Stimulated activated naive B cell treated with anti-CD40 and anti-IgM and Interleukin-4, amounts not matched to agents 10 μg/mL and 1 μg/mL and 100 μg/mL, for 72 hours (primary cell): Measurements from ENCODE around the gene LRRC31.
A peak's percentile ranks its signal among the peaks of the same experiment; 100 is the strongest.

Experiments used
- ATAC-seq, 2 donors: fragments of 150-1000 bp; cut with Tn5 transposase; replicated peaks; 2 replicates each; pipeline ENCODE4 v1.10.0; 2021; ENCODE audit warnings: moderate library complexity in 1 of 2
- DNase-seq: peaks from one replicate; pipeline ENCODE4 v3.0.0; 2021
- H3K27ac Mint-ChIP-seq: one replicate; pipeline ENCODE4 v1.8.0; 2022; ENCODE audit warnings: mild to moderate bottlenecking, mixed read lengths
- H3K27me3 Mint-ChIP-seq, 2 donors: one replicate each; pipeline ENCODE4 v1.8.0; 2022; ENCODE audit warnings: mixed read lengths in 2 of 2
- H3K36me3 Mint-ChIP-seq, 2 donors: one replicate each; pipeline ENCODE4 v1.8.0; 2022; ENCODE audit warnings: mixed read lengths in 2 of 2, mild to moderate bottlenecking in 1 of 2
- H3K4me1 Mint-ChIP-seq, 2 donors: one replicate each; pipeline ENCODE4 v1.8.0; 2022; ENCODE audit warnings: mixed read lengths in 2 of 2, mild to moderate bottlenecking in 1 of 2
- H3K4me3 Mint-ChIP-seq, 2 donors: one replicate each; pipeline ENCODE4 v1.8.0; 2022; ENCODE audit warnings: mild to moderate bottlenecking in 2 of 2, mixed read lengths in 2 of 2, moderate library complexity in 1 of 2
- H3K9me3 Mint-ChIP-seq, 2 donors: one replicate each; pipeline ENCODE4 v1.8.0; 2022; ENCODE audit warnings: mixed read lengths in 2 of 2, mild to moderate bottlenecking in 1 of 2

The LRRC31 gene

DNA sequence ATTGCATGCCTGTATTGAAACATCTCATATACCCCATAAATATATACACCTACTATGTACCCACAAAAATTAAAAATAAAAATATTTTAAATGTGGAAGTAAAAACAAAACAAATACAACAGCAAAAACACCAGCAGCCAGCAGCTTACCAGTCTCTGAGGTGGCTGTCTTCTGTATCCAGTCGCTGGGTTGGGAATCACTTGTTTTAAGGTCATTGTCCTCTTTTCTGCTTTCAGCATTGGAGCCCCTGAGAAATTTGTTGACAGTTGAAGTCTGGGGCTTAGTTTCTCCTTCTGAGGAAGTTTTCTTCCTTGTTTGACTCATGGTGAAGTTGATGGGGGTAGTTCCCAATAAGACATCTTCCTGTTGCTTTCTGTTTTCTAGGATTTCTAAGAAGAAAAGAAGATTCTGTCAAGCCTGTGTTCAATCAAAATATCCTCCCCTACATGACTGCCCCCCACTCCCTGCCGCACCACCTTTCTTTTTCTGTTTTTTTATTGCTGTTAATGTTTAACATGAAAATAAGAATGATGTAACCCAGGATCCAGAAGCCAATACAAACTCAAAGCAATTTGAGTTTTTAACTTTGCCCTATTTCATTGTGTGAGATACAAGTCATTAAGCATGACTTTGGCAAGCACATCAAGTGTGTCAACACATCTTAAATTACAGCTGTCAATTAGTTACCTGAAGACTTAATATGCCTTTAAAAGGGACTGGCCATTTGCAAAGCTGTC is at the start of gene LRRC31:
Gene LRRC31 (minus strand): TSS at position 452 of the 737 bp plus-strand sequence. CDS start 128 bp downstream, at position 324.
- H3K4me3 Mint-ChIP-seq: no peak within 1 kb of the TSS
- peaks cover 22 to 40% of the 10 kb centered on the region in 2 donors for H3K4me1 Mint-ChIP-seq
- H3K36me3 Mint-ChIP-seq: peaks cover 0 to 3% of the 10 kb centered on the region in 2 donors
- no peak for ATAC-seq
- H3K9me3 Mint-ChIP-seq: no peaks in the 10 kb centered on the region
- peak within 1 kb of the TSS; percentile 15 for H3K27ac Mint-ChIP-seq
- no peaks in the 10 kb centered on the region for H3K27me3 Mint-ChIP-seq
- no peak for DNase-seq

DNA sequence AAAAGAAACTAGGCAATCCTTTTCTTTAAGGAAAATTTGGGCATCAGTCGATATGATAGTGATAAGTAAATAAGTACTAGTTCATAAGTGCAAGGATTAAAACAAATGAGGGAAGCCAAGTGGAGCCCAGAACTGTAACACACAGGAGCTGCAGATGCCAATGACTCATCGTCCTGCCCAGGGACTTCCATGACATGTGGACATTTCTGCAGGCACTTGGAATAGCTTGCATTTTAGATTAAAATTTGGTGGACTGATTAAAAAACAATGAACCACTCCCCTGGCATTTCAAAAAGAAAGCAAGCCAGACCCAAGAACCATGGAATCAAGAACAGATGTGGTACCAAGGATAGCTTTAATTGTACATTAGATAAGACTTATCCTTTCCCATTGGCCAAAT is 44.6 kb upstream of the LRRC31 start:
- no peak overlapping the region for H3K27ac Mint-ChIP-seq
- no peaks in the 10 kb centered on the region for H3K4me1 Mint-ChIP-seq
- H3K4me3 Mint-ChIP-seq: no peak overlapping the region
- H3K9me3 Mint-ChIP-seq: no peaks in the 10 kb centered on the region
- H3K36me3 Mint-ChIP-seq: no peaks in the 10 kb centered on the region
- ATAC-seq: no peak
- no peaks in the 10 kb centered on the region for H3K27me3 Mint-ChIP-seq
- DNase-seq: no peak

GRCh38 chr3:169913323-169913722 is 43.6 kb upstream of the LRRC31 start:
- Mint-ChIP-seq H3K4me1 (no peaks in the 10 kb centered on the region), H3K27ac (no peak overlapping the region), H3K9me3 (no peaks in the 10 kb centered on the region), H3K4me3 (no peak overlapping the region), H3K27me3 (no peaks in the 10 kb centered on the region), H3K36me3 (no peaks in the 10 kb centered on the region)
- ATAC-seq (no peak), DNase-seq (no peak)

- Mint-ChIP-seq H3K9me3 (no peaks in the 10 kb centered on the region), H3K27me3 (no peaks in the 10 kb centered on the region), H3K4me1 (no peaks in the 10 kb centered on the region), H3K36me3 (no peaks in the 10 kb centered on the region), H3K27ac (no peak within 1 kb of the TSS), H3K4me3 (no peak within 1 kb of the TSS)
- no peak for DNase-seq
- no peak for ATAC-seq
Measured at GRCh38 chr3:169911272-169911671, 41.5 kb upstream of the LRRC31 start, which contains the start of gene SAMD7. Gene SAMD7, plus strand, starts transcription at chr3:169911572. Its CDS starts 7,927 bp downstream, at chr3:169919499.

DNA sequence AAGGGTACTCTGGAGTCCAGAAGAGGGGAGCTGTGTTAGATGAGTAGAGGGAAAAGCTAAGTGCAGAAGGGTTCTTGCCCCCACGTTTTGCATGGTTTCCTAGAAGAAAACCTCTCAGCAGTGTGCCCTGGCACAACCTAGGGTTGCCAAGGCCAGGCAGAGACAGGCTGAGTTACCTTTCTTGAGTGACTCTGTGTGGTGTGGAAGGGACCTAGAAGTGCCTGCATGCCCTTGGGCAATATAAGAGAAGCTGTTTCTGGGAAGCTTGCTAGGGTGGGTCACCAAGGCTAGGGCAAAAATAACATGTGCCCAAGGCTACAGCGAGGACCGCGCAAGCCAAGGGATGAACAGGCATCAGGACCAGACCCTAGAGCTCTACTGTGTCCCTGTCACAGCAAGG is 38.2 kb upstream of the LRRC31 start:
- ATAC-seq: peak in 1 of 2 donors; percentile 19
- Mint-ChIP-seq H3K36me3 (peaks cover 1 to 2% of the 10 kb centered on the region in 2 donors), H3K4me1 (no peaks in the 10 kb centered on the region), H3K9me3 (no peaks in the 10 kb centered on the region), H3K27ac (no peak overlapping the region), H3K4me3 (no peak overlapping the region), H3K27me3 (no peaks in the 10 kb centered on the region)
- DNase-seq: no peak

DNA sequence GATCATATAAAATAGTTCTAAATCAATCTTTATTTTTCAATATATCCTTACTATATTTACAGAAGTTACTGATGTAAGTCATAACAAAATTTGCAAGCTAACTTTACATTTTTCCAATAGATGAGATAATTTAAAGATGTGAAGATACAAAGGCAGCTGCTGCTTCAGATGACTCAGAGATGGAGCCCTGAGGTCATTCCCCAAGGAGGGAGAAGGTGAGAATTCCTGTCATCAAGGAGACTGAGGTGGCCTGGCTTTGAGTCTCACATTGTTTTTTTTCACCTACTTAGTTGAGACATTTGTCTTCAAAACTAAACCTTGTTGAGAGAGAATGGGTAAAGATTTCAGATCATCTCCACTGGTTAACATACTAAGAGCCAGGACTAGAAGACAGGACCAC is 37.7 kb upstream of the LRRC31 start:
- no peak overlapping the region for H3K27ac Mint-ChIP-seq
- no peaks in the 10 kb centered on the region for H3K4me1 Mint-ChIP-seq
- DNase-seq (no peak), ATAC-seq (no peak)
- no peaks in the 10 kb centered on the region for H3K27me3 Mint-ChIP-seq
- peaks cover 2 to 3% of the 10 kb centered on the region in 2 donors for H3K36me3 Mint-ChIP-seq
- H3K4me3 Mint-ChIP-seq: no peak overlapping the region
- H3K9me3 Mint-ChIP-seq: no peaks in the 10 kb centered on the region

GRCh38 chr3:169905404-169905803 is 35.7 kb upstream of the LRRC31 start:
- peaks cover 6 to 8% of the 10 kb centered on the region in 2 donors for H3K36me3 Mint-ChIP-seq
- no peaks in the 10 kb centered on the region for H3K27me3 Mint-ChIP-seq

GRCh38 chr3:169901453-169901852 is 31.7 kb upstream of the LRRC31 start:
- Mint-ChIP-seq H3K36me3 (peaks cover 6 to 9% of the 10 kb centered on the region in 2 donors), H3K4me3 (no peak overlapping the region), H3K27ac (no peak overlapping the region), H3K4me1 (no peaks in the 10 kb centered on the region), H3K9me3 (peaks cover 4 to 10% of the 10 kb centered on the region in 2 donors), H3K27me3 (no peaks in the 10 kb centered on the region)
- no peak for DNase-seq
- ATAC-seq: no peak

More at GRCh38 chr3:169905404-169905803, 35.7 kb upstream of the LRRC31 start:
- ATAC-seq (no peak), DNase-seq (no peak)
- Mint-ChIP-seq H3K4me1 (no peaks in the 10 kb centered on the region), H3K4me3 (no peak overlapping the region), H3K9me3 (peaks cover 0 to 8% of the 10 kb centered on the region in 2 donors), H3K27ac (no peak overlapping the region)

- Mint-ChIP-seq H3K27me3 (no peaks in the 10 kb centered on the region), H3K4me3 (no peak overlapping the region), H3K9me3 (peaks cover 4 to 10% of the 10 kb centered on the region in 2 donors), H3K36me3 (peaks cover 4 to 6% of the 10 kb centered on the region in 2 donors), H3K27ac (no peak overlapping the region), H3K4me1 (no peaks in the 10 kb centered on the region)
- DNase-seq: no peak
- no peak for ATAC-seq
Measured at GRCh38 chr3:169897284-169897683, 27.5 kb upstream of the LRRC31 start.

DNA sequence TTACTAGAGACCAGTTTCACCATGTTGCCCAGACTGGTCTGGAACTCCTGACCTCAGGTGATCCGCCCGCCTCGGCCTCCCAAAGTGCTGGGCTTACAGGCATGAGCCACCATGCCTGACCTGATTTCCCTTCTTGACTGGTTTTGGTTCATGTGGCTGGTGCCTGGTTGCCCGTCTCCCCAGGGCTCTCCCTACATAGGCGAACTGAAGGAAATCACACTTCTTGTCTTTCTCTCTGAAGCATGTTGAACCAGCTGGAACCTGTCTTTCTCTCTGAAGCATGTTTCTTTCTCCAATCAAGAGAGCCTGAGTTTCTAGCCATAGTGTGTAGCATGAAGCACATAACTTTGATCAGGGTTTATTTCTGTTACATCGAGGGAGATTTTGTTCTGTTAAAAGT is 25.3 kb upstream of the LRRC31 start:
- ATAC-seq (no peak), DNase-seq (no peak)
- Mint-ChIP-seq H3K4me1 (no peaks in the 10 kb centered on the region), H3K27me3 (no peaks in the 10 kb centered on the region), H3K36me3 (no peaks in the 10 kb centered on the region), H3K4me3 (no peak overlapping the region), H3K9me3 (peaks cover 3 to 4% of the 10 kb centered on the region in 2 donors), H3K27ac (no peak overlapping the region)

GRCh38 chr3:169894110-169894509 is 24.4 kb upstream of the LRRC31 start:
- no peak overlapping the region for H3K27ac Mint-ChIP-seq
- no peaks in the 10 kb centered on the region for H3K4me1 Mint-ChIP-seq
- ATAC-seq: no peak
- no peaks in the 10 kb centered on the region for H3K27me3 Mint-ChIP-seq
- H3K36me3 Mint-ChIP-seq: no peaks in the 10 kb centered on the region
- H3K9me3 Mint-ChIP-seq: peaks cover 0 to 1% of the 10 kb centered on the region in 2 donors
- no peak for DNase-seq
- H3K4me3 Mint-ChIP-seq: no peak overlapping the region

GRCh38 chr3:169891886-169892285 is 22.2 kb upstream of the LRRC31 start:
- Mint-ChIP-seq H3K4me3 (no peak overlapping the region), H3K9me3 (peaks cover 0 to 1% of the 10 kb centered on the region in 2 donors), H3K4me1 (no peaks in the 10 kb centered on the region), H3K27ac (no peak overlapping the region), H3K27me3 (no peaks in the 10 kb centered on the region), H3K36me3 (no peaks in the 10 kb centered on the region)
- no peak for DNase-seq
- ATAC-seq: no peak

DNA sequence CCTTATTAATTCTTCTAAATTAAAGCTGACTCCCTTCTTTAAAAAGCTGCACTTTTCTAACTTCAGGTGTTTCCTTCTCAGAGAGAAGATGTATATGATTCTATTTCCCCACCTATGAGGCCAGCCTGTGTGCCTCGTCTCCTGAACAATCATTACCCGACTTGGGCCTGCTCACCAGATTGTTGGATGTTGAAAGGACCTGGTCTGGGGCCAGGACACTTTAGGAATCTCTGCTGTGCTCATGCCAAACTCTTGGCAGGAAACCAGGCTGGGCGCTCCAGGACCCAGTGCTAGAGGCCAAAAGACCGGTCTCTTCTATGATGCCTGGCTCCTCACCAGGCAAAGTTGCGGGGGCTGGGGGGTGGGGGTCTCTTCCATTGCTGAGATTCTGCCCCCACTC is 16.9 kb upstream of the LRRC31 start:
- H3K27me3 Mint-ChIP-seq: no peaks in the 10 kb centered on the region
- peaks cover 0 to 4% of the 10 kb centered on the region in 2 donors for H3K9me3 Mint-ChIP-seq
- no peak overlapping the region for H3K27ac Mint-ChIP-seq
- no peak overlapping the region for H3K4me3 Mint-ChIP-seq
- H3K4me1 Mint-ChIP-seq: peaks cover 0 to 7% of the 10 kb centered on the region in 2 donors
- no peaks in the 10 kb centered on the region for H3K36me3 Mint-ChIP-seq
- no peak for DNase-seq
- no peak for ATAC-seq

DNA sequence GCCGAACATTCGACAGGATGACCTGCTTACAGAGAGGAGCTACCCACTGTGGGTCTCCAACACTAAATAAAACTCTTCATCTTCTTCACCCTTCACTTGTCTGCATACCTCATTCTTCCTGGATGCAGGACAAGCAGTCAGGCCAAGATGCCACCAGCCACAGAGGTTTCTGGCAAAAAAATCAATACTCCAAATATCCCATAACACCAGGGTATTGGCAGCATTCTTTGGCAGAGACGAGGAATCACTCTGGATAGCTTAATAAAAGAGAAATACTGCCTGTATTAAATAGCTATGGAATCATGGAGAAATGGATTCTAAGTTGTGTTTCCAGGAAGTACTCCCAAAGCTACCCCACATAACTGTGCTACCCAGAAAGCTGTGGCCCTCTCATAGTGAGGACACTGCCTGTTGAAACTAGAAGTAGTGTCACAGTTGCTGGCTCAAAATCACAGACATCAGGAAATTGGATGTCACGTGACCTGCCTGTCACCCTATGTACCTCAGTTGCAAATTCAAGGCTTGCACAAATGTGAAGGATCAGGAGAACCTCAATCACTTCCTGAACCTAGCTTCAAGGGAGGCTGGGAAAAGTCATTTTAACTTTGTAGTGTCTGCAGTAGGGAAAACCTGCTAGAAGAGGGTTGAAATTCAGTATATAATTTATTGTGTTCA is 11.0 kb upstream of the LRRC31 start:
- no peak for ATAC-seq
- no peaks in the 10 kb centered on the region for H3K27me3 Mint-ChIP-seq
- peaks cover 0 to 2% of the 10 kb centered on the region in 2 donors for H3K9me3 Mint-ChIP-seq
- H3K4me1 Mint-ChIP-seq: peaks cover 1 to 11% of the 10 kb centered on the region in 2 donors
- H3K4me3 Mint-ChIP-seq: no peak overlapping the region
- H3K36me3 Mint-ChIP-seq: no peaks in the 10 kb centered on the region
- no peak for DNase-seq
- no peak overlapping the region for H3K27ac Mint-ChIP-seq
